Mammary epithelial cell (primary cell): ENCODE results near the gene ANXA1.

ENCODE experiments used
- CTCF ChIP-seq, 2 donors: IDR thresholded peaks in 1 of 2; conservative IDR thresholded peaks in 1 of 2; 2 replicates each; pipeline ENCODE4 v1.5.1; 2011 to 2012; ENCODE audit warnings: inconsistent platforms in 2 of 2, low read length in 2 of 2, mild to moderate bottlenecking in 2 of 2, control low read depth in 1 of 2, low read depth in 1 of 2; ENCODE audit not compliant: insufficient read depth in 1 of 2; ENCODE audit errors: extremely low read depth in 1 of 2
- EZH2 ChIP-seq: IDR thresholded peaks from 2 replicates; pipeline ENCODE4 v1.6.1; 2012; ENCODE audit warnings: low read length, inconsistent platforms, borderline replicate concordance

GRCh38 chr9:73204936-73205335 lies 53.3 kb downstream of the ANXA1 start:
- TF ChIP-seq CTCF (conservative IDR thresholded peaks at IDR 0.05 in 1 of 2, IDR thresholded peaks at IDR 0.05 in 1 of 2; ENCODE audit: extremely low read depth in 1 of 2, insufficient read depth in 1 of 2, low read depth in 1 of 2, low read length in 2 of 2): no peak
- no peak for TF ChIP-seq EZH2
